COLO829 (cell line): ENCODE measurements around the gene PRRG3.

Experiments
- DNase-seq: peaks from one replicate; pipeline ENCODE4 v3.0.0; 2012; ENCODE audit warnings: low spot score

The PRRG3 gene

GRCh38 chrX:151708821-151709220 is 13.6 kb downstream of the PRRG3 start:
- DNase-seq: no peak

GRCh38 chrX:151710457-151710856 is 15.2 kb downstream of the PRRG3 start:
- DNase-seq: no peak

DNA sequence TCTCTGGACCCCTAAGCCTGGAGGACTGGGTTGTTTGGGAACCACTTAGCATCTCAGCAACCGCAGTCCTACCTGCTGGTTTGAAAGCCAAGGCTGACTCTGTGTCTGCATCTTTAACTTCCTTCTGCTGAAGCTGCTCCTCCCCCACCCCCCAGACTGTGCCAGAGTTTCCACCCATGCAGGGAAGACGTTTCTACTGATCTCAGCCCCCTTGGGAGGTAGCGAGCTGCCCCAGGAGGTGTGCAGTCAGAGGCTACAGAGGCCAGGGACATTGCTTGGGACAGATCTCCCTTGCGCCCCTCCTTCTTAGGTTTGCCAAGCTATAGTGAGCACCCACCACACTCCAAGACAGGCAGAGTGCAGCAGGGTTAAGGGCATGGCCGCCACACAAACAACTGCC is 15.9 kb downstream of the PRRG3 start:
- DNase-seq: no peak

DNA sequence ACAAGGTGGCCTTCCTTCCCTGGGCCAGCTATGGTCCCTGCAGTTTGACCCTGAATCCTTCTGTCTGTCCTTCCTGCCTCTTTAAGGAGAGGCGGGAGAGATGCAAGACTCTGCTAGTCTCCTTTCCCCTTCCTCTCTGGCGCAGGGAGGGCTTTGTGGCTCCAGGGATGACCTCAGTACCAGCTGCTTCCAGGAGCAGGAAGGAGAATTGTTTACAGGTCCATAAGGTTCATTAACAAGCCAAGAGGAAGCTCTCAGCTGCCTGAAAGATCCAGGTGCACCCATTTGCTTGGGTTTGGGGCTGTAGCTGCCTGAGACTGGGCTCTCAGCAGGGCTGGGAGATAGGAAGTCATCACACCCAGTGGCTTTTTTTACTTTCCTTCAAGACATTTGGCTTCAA is 16.5 kb downstream of the PRRG3 start:
- DNase-seq: no peak

- DNase-seq: no peak
Observed at GRCh38 chrX:151712253-151712652, 17.0 kb downstream of the PRRG3 start.

GRCh38 chrX:151713849-151714248 is 18.6 kb downstream of the PRRG3 start:
- DNase-seq: peak; percentile 40

DNA sequence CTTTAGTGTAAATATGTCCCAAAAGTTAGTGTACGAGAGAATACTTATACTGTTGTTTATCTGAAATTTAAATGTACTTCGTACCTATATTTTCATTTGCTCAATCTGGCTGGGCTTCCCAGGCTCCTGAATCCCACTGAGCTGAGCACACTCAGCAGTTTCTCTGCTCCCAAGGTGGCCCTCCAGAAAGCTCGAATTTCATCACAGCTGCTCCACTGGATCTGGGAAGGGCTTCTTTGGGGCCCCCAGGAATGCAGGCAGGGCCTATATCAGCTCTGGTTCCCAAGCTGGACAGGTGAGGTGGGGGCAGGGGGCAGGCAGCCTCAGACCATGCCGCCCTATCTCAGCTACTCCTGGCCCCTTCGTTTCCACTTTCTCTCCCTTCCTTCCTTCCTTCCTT is 19.1 kb downstream of the PRRG3 start:
- DNase-seq: no peak

- DNase-seq: no peak
Observed at GRCh38 chrX:151715752-151716151, 20.5 kb downstream of the PRRG3 start, which contains the start of gene FATE1. Gene FATE1, plus strand, starts transcription at chrX:151716035. Its CDS starts 85 bp downstream, at chrX:151716120.

GRCh38 chrX:151722241-151722846 is 27.1 kb downstream of the PRRG3 start:
- no peak for DNase-seq

- no peak for DNase-seq
Observed at GRCh38 chrX:151723156-151723760, 28.0 kb downstream of the PRRG3 start.

DNA sequence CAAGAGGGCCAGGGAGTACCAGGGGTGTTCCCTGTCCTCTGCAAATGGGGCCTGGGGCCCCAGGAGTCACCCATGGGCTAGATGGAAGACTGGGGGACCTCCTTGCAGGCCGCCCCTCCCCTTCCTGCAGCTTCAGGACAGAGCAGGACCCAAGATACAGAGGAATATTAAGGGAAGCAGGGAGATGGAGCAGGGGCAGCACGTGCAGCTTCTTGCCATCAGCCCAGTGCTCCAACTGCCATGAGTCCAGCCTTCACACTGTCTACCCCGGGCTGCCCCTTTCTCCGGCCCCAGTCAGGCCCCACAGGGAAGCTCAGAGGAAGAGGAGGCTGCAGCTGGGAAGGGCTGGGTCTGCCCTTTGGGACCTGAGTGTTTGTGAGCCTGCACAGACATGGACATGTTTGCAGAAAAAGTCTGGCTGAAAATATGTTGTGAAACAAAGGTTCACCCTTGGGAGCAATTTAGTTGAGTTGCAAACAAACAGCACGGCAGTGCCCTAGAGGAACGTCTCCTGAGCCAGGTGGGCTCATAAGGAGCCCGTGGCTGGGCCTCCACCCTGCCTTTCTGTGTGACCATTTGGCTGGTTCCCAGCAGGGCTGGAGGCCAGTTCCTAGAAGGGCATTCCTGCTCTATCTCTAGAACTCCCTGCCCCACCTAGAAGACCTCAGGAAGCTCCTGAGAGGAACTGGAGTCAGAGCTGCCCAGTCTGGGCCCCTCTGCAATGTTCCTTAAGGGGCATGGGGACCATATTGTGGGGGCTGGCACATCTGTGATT is 29.5 kb downstream of the PRRG3 start:
- no peak for DNase-seq

GRCh38 chrX:151725338-151725614 is 30.0 kb downstream of the PRRG3 start:
- no peak for DNase-seq

DNA sequence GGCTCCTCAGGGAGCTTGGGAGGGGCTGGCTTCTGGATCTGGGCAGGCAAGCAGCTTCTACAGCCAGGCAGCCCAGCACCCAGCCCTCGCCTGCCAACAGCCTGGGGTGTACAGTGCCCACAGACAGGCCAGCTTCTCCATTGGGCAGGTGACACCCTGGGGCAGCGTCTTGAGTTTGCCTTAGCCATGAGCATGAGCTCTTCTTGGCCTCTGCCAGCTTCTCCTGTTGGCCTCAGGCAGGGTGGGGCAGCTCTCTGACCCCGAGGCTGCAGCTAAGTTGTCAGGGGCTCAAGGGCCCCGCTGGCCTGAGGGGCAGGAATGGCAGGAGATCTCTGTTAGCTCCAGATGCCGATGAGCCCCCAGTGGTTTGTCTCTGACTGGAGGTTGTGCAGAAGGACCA is 31.5 kb downstream of the PRRG3 start:
- DNase-seq: no peak

- no peak for DNase-seq
Observed at GRCh38 chrX:151727346-151727745, 32.1 kb downstream of the PRRG3 start.

DNA sequence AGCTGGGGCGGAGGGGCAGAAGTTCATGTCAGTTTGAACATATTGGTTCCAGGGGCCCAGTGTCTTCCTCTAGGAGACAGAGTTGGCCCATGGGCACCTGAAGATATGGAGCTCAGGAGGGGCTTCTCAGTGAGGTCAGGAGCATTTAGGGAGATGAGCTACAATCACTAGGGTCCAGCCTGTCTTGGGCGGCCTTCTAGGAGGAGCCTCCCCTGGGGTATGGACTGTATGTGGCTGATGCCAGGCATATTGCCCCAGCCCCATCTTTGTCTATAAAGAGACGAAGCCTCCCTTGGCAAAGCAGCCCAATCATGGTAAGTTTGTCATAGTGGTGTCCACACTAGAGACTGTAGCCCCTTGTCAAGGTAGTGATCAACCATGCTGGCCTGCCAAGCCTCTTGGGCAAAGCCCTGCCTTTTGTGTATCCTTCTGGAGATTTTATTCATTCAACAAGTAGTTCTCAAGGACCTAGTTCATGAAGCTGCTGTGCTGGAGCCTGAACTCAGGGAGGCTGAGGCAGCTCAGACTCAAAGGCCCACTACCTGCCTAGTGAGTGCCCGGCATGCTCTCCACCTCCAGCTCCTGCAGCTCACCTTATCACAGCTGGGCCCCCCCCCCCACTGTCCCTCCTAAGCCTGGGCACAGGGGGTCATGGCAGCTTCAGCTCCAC is 33.9 kb downstream of the PRRG3 start:
- DNase-seq: no peak

- no peak for DNase-seq
Observed at GRCh38 chrX:151734446-151734845, 39.2 kb downstream of the PRRG3 start, which contains the start of gene CNGA2. Gene CNGA2, plus strand, starts transcription at chrX:151734746. Its CDS starts 3,738 bp downstream, at chrX:151738484.

- DNase-seq: no peak
Observed at GRCh38 chrX:151735219-151735618, 40.0 kb downstream of the PRRG3 start.

- DNase-seq: no peak
Observed at GRCh38 chrX:151736685-151737084, 41.4 kb downstream of the PRRG3 start.

DNA sequence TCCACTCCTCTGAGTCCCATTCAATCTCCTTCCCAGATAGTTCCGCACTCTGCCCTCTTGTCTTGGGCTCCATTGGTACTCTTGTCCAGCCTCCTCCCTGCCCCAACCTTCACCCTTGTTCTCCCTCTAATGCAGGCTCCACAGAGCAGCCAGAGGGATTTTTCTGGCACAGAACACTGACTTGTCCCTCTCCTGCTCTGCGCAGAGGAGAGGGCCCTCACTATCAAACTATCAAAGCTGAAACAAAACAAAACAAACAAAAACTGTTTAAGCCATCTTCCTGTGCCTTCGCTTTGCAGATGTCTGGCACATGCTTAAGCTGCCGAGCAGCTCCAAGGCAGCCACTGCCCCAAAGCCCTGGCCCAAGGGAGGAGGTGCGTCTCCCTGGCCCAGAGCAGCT is 42.2 kb downstream of the PRRG3 start:
- DNase-seq: no peak

- no peak for DNase-seq
Observed at GRCh38 chrX:151738751-151739150, 43.5 kb downstream of the PRRG3 start.

DNA sequence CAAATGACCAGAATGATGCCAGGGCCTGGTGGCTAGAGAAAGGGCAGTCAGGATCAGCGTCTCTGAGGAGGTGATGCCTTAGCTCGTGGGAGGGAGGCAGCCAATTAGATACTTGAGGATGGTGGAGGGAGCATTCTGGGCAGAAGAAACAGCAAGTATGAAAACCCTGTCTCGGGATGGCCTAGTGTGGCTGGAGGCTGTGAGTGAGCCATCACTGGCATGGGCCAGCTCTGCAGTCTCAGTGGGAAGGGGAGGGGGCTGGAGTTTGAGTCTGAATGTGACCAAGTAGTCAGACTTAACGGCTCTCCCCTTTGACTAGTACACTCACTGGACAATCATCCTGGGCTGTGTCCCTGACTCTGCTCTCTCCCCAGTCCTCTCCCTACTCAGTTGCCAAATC is 46.3 kb downstream of the PRRG3 start:
- no peak for DNase-seq

GRCh38 chrX:151742311-151742710 is 47.1 kb downstream of the PRRG3 start:
- no peak for DNase-seq
